NT2/D1 (cell line): ENCODE measurements around the gene BAG5.

Experiments
- SUZ12 ChIP-seq: IDR thresholded peaks from 2 replicates; pipeline ENCODE4 v1.6.1; 2011; ENCODE audit not compliant: insufficient read length, insufficient read depth; ENCODE audit errors: extremely low read depth
- YY1 ChIP-seq: IDR thresholded peaks from 2 replicates; pipeline ENCODE4 v1.6.1; 2011; ENCODE audit not compliant: insufficient read length, insufficient read depth
- ZNF274 ChIP-seq: IDR thresholded peaks from 2 replicates; pipeline ENCODE4 v1.6.1; 2011; ENCODE audit warnings: mild to moderate bottlenecking, low read depth, low read length

DNA sequence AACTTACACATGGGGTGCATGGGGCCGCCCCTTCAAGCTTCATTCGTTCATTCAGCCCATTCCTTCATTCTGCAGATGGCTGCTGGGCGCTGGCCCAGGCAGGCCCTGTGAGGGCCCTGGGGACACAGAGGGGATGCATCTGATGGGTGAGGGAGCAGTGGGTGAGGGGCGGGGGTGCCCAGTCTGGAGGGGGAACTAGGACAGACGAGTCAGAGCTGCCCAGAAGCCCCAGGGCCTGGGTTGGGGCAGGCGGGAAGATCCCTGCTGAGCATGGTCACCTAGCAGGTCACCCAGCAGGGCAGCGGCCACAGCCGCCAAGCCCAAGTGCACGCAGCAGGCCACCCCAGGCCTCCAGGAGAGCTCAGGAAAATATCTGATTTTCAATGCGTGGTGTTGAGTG is 19.3 kb downstream of the BAG5 start:
- TF ChIP-seq SUZ12 (no peak), YY1 (no peak), ZNF274 (no peak)
